ENCODE results near the gene HOXB5.

The HOXB5 gene

GRCh38 chr17:48549281-48549630 is 44.3 kb downstream of the HOXB5 start:
- DNase-seq (ENCODE audit: low read depth, low spot score), result peak; percentile 33

- no peak for DNase-seq (ENCODE audit: low read depth, low spot score)
Measured at GRCh38 chr17:48548523-48549280, 44.9 kb downstream of the HOXB5 start.

- peak; percentile 71 for DNase-seq (ENCODE audit: low read depth, low spot score)
Measured at GRCh38 chr17:48547808-48548522, 45.6 kb downstream of the HOXB5 start.

- peak; percentile 67 for DNase-seq (ENCODE audit: low read depth, low spot score)
Measured at GRCh38 chr17:48546924-48547807, 46.4 kb downstream of the HOXB5 start.

GRCh38 chr17:48546137-48546923 is 47.2 kb downstream of the HOXB5 start:
- peak; percentile 68 for DNase-seq (ENCODE audit: low read depth, low spot score)

- peak; percentile 17 for DNase-seq (ENCODE audit: low read depth, low spot score)
Measured at GRCh38 chr17:48545539-48545938, 48.0 kb downstream of the HOXB5 start.

GRCh38 chr17:48545022-48545375 is 48.6 kb downstream of the HOXB5 start, which contains the start of gene HOXB2:
TSS of gene HOXB2 (minus strand) at chr17:48545109. CDS start at chr17:48544911, 198 bp downstream.
- DNase-seq (ENCODE audit: low read depth, low spot score), result peak; percentile 78

GRCh38 chr17:48544349-48545021 is 49.1 kb downstream of the HOXB5 start:
- DNase-seq (ENCODE audit: low read depth, low spot score), result peak; percentile 93

- DNase-seq (ENCODE audit: low read depth, low spot score), result no peak
Measured at GRCh38 chr17:48543854-48544348, 49.7 kb downstream of the HOXB5 start.

- DNase-seq (ENCODE audit: low read depth, low spot score), result peak; percentile 82
Measured at GRCh38 chr17:48543107-48543853, 50.3 kb downstream of the HOXB5 start.

- no peak for DNase-seq (ENCODE audit: low read depth, low spot score)
Measured at GRCh38 chr17:48542698-48543106, 50.9 kb downstream of the HOXB5 start.

- peak; percentile 39 for DNase-seq (ENCODE audit: low read depth, low spot score)
Measured at GRCh38 chr17:48542114-48542656, 51.4 kb downstream of the HOXB5 start.

GRCh38 chr17:48541577-48542113 is 51.9 kb downstream of the HOXB5 start:
- DNase-seq (ENCODE audit: low read depth, low spot score), result peak; percentile 87

Measured in astrocyte of the hippocampus (primary cell).